ENCODE data around the gene ACADS.

ACADS gene

GRCh38 chr12:120702637-120703036, 23.0 kb upstream of the ACADS start:
- no peak for DNase-seq

GRCh38 chr12:120703311-120703942, 22.2 kb upstream of the ACADS start:
- no peak for DNase-seq

- no peak for DNase-seq
These were observed 20.0 kb upstream of the ACADS start for GRCh38 chr12:120705618-120706017.

- DNase-seq, result no peak
These were observed 19.6 kb upstream of the ACADS start for GRCh38 chr12:120706029-120706428.

GRCh38 chr12:120708651-120709050, 17.0 kb upstream of the ACADS start:
- DNase-seq, result peak; percentile 71

GRCh38 chr12:120710031-120710804, 15.4 kb upstream of the ACADS start, which contains the start of gene UNC119B:
TSS of gene UNC119B (plus strand) at chr12:120710458. CDS start at chr12:120710475, 17 bp downstream.
- peak; percentile 90 for DNase-seq

- peak; percentile 71 for DNase-seq
These were observed 14.8 kb upstream of the ACADS start for GRCh38 chr12:120710805-120711296.

- DNase-seq, result no peak
These were observed 14.2 kb upstream of the ACADS start for GRCh38 chr12:120711411-120711810.

GRCh38 chr12:120712610-120713009, 13.0 kb upstream of the ACADS start:
- no peak for DNase-seq

- peak; percentile 85 for DNase-seq
These were observed 11.7 kb upstream of the ACADS start for GRCh38 chr12:120713861-120714482.

- DNase-seq, result no peak
These were observed 7.6 kb upstream of the ACADS start for GRCh38 chr12:120718055-120718454.

GRCh38 chr12:120719072-120719471, 6.6 kb upstream of the ACADS start:
- no peak for DNase-seq

- no peak for DNase-seq
These were observed 6.0 kb upstream of the ACADS start for GRCh38 chr12:120719496-120720233.

GRCh38 chr12:120720234-120720986, 5.2 kb upstream of the ACADS start:
- no peak for DNase-seq

- DNase-seq, result no peak
These were observed 4.4 kb upstream of the ACADS start for GRCh38 chr12:120720987-120721801.

GRCh38 chr12:120721866-120722265, 3.8 kb upstream of the ACADS start:
- DNase-seq, result no peak

GRCh38 chr12:120722784-120723183, 2.8 kb upstream of the ACADS start:
- no peak for DNase-seq

- no peak for DNase-seq
These were observed 906 bp upstream of the ACADS start for GRCh38 chr12:120724720-120725119.

- no peak for DNase-seq
These were observed 421 bp upstream of the ACADS start for GRCh38 chr12:120725151-120725658.

- DNase-seq, result no peak
These were observed 826 bp downstream of the ACADS start for GRCh38 chr12:120726510-120726793.

- DNase-seq, result no peak
These were observed 1.3 kb downstream of the ACADS start for GRCh38 chr12:120726961-120727360.
